OCI-LY1 (cell line): Measurements from ENCODE around the gene SLC39A2.

Experiments
- H2AFZ ChIP-seq: fragments of 200-600 bp; sonication (generic), shearing (Covaris generic); 2 replicates; pipeline ENCODE4 v1.6.0; 2014; ENCODE audit warnings: antibody characterized with exemption, mild to moderate bottlenecking, low read length
- H3F3A ChIP-seq: fragments of 200-600 bp; sonication (generic), shearing (Covaris generic); 2 replicates; pipeline ENCODE4 v1.6.0; 2014; ENCODE audit warnings: mild to moderate bottlenecking, antibody characterized with exemption, low read length, moderate library complexity; ENCODE audit not compliant: insufficient read depth
- H3K27ac ChIP-seq: fragments of 200-600 bp; sonication (generic); 2 replicates; pipeline ENCODE4 v1.5.1; 2014; ENCODE audit warnings: low read length, mixed run types, mild to moderate bottlenecking, low read depth; ENCODE audit not compliant: poor library complexity, severe bottlenecking
- H3K27me3 ChIP-seq: fragments of 200-600 bp; sonication (generic); 2 replicates; pipeline ENCODE4 v1.6.0; 2014; ENCODE audit warnings: antibody characterized with exemption, mild to moderate bottlenecking, low read length, moderate library complexity; ENCODE audit not compliant: insufficient read depth
- H3K36me3 ChIP-seq: fragments of 200-600 bp; sonication (generic); 2 replicates; pipeline ENCODE4 v1.6.1; 2014; ENCODE audit warnings: mild to moderate bottlenecking, antibody characterized with exemption, low read length, moderate library complexity, mixed read lengths; ENCODE audit not compliant: insufficient read depth
- H3K4me1 ChIP-seq: fragments of 200-600 bp; sonication (generic); 2 replicates; pipeline ENCODE4 v1.5.1; 2014; ENCODE audit warnings: mild to moderate bottlenecking, low read length, moderate library complexity; ENCODE audit not compliant: insufficient read depth, severe bottlenecking
- H3K4me2 ChIP-seq: fragments of 200-600 bp; sonication (generic), shearing (Covaris generic); 2 replicates; pipeline ENCODE4 v1.6.1; 2014; ENCODE audit warnings: low read length
- H3K4me3 ChIP-seq: fragments of 200-600 bp; sonication (generic); 2 replicates; pipeline ENCODE4 v1.5.1; 2014; ENCODE audit warnings: low read length, low read depth, mild to moderate bottlenecking, mixed read lengths; ENCODE audit not compliant: poor library complexity, severe bottlenecking
- H3K79me2 ChIP-seq: fragments of 200-600 bp; shearing (Covaris generic); 2 replicates; pipeline ENCODE4 v1.6.1; 2016; ENCODE audit warnings: mixed run types, low read length, mixed read lengths; ENCODE audit not compliant: insufficient read depth
- H3K9ac ChIP-seq: fragments of 200-600 bp; sonication (generic), shearing (Covaris generic); 2 replicates; pipeline ENCODE4 v1.6.1; 2014; ENCODE audit warnings: mild to moderate bottlenecking, low read length, mixed read lengths
- H3K9me2 ChIP-seq: fragments of 200-600 bp; sonication (generic), shearing (Covaris generic); 2 replicates; pipeline ENCODE4 v1.6.1; 2014; ENCODE audit warnings: low read depth, mild to moderate bottlenecking, low read length, mixed read lengths
- H3K9me3 ChIP-seq: fragments of 200-600 bp; shearing (Covaris generic); 2 replicates; pipeline ENCODE4 v1.6.1; 2014; ENCODE audit warnings: low read length, mixed read lengths
- H4K20me1 ChIP-seq: fragments of 200-600 bp; sonication (generic), shearing (Covaris generic); 2 replicates; pipeline ENCODE4 v1.6.0; 2016; ENCODE audit warnings: mild to moderate bottlenecking, low read length; ENCODE audit not compliant: insufficient read depth
- CTCF ChIP-seq: fragments of 200-600 bp; sonication (generic), shearing (Covaris generic); IDR thresholded peaks from 2 replicates; pipeline ENCODE4 v1.5.1; 2017; ENCODE audit warnings: mild to moderate bottlenecking, antibody characterized with exemption, low read length, moderate library complexity, mixed read lengths
- EZH2 ChIP-seq: fragments of 200-600 bp; sonication (generic), shearing (Covaris generic); IDR thresholded peaks from 2 replicates; pipeline ENCODE4 v1.8.0; 2017; ENCODE audit warnings: borderline replicate concordance, mixed run types, mild to moderate bottlenecking, antibody characterized with exemption, low read length, moderate library complexity, mixed read lengths

The SLC39A2 gene

GRCh38 chr14:21017528-21018245 lies 18.6 kb downstream of the SLC39A2 start:
- no peaks in the 10 kb centered on the region for H3K9me2 ChIP-seq
- TF ChIP-seq EZH2 (no peak), CTCF (no peak)
- no peaks in the 10 kb centered on the region for H3K79me2 ChIP-seq
- no peak overlapping the region for H2AFZ ChIP-seq
- no peak overlapping the region for H3K4me2 ChIP-seq
- no peak overlapping the region for H3K9ac ChIP-seq
- H3K36me3 ChIP-seq: no peaks in the 10 kb centered on the region
- H4K20me1 ChIP-seq: no peaks in the 10 kb centered on the region
- H3F3A ChIP-seq: no peaks in the 10 kb centered on the region
- peaks cover 5% of the 10 kb centered on the region; the same call in 1 of the 2 replicates for H3K27me3 ChIP-seq
- H3K4me3 ChIP-seq: no peak overlapping the region
- no peaks in the 10 kb centered on the region for H3K9me3 ChIP-seq
- H3K27ac ChIP-seq: no peak overlapping the region
- H3K4me1 ChIP-seq: no peaks in the 10 kb centered on the region

- H3K4me1 ChIP-seq: no peaks in the 10 kb centered on the region
- no peaks in the 10 kb centered on the region for H3K9me2 ChIP-seq
- no peak overlapping the region for H2AFZ ChIP-seq
- H4K20me1 ChIP-seq: no peaks in the 10 kb centered on the region
- H3K27ac ChIP-seq: no peak overlapping the region
- no peaks in the 10 kb centered on the region for H3K79me2 ChIP-seq
- TF ChIP-seq EZH2 (no peak), CTCF (no peak)
- H3F3A ChIP-seq: no peaks in the 10 kb centered on the region
- no peaks in the 10 kb centered on the region for H3K9me3 ChIP-seq
- H3K4me3 ChIP-seq: no peak overlapping the region
- H3K36me3 ChIP-seq: no peaks in the 10 kb centered on the region
- H3K27me3 ChIP-seq: peaks cover 5% of the 10 kb centered on the region; the same call in 1 of the 2 replicates
- H3K4me2 ChIP-seq: no peak overlapping the region
- no peak overlapping the region for H3K9ac ChIP-seq
These were observed 19.2 kb downstream of the SLC39A2 start for GRCh38 chr14:21018286-21018685.

- no peak overlapping the region for H3K27ac ChIP-seq
- no peak overlapping the region for H3K4me3 ChIP-seq
- no peaks in the 10 kb centered on the region for H4K20me1 ChIP-seq
- H3K27me3 ChIP-seq: peaks cover 5% of the 10 kb centered on the region; the same call in 1 of the 2 replicates
- H3K79me2 ChIP-seq: no peaks in the 10 kb centered on the region
- H2AFZ ChIP-seq: no peak overlapping the region
- TF ChIP-seq EZH2 (no peak), CTCF (no peak)
- no peaks in the 10 kb centered on the region for H3K9me3 ChIP-seq
- H3K4me1 ChIP-seq: no peaks in the 10 kb centered on the region
- no peaks in the 10 kb centered on the region for H3K36me3 ChIP-seq
- H3K9ac ChIP-seq: no peak overlapping the region
- no peaks in the 10 kb centered on the region for H3F3A ChIP-seq
- H3K4me2 ChIP-seq: no peak overlapping the region
- H3K9me2 ChIP-seq: no peaks in the 10 kb centered on the region
These were observed 19.7 kb downstream of the SLC39A2 start for GRCh38 chr14:21018781-21019180.
